NOMO-1 (cell line): Measurements from ENCODE around the gene KBTBD8.

Experiments used
- DNase-seq, 2 experiments: peaks; one replicate each; lab custom pipeline; 2025; ENCODE audit not compliant: unreplicated experiment in 2 of 2; lab: John Stamatoyannopoulos, UW

KBTBD8 gene

GRCh38 chr3:66998113-66998903 is at the start of gene KBTBD8:
Gene KBTBD8 (plus strand): TSS chr3:66998307. CDS start chr3:66998356, 49 bp downstream.
- peak; percentile 99 for DNase-seq

- DNase-seq, result no peak
Observed at GRCh38 chr3:66948838-66949237, 49.3 kb upstream of the KBTBD8 start.

DNA sequence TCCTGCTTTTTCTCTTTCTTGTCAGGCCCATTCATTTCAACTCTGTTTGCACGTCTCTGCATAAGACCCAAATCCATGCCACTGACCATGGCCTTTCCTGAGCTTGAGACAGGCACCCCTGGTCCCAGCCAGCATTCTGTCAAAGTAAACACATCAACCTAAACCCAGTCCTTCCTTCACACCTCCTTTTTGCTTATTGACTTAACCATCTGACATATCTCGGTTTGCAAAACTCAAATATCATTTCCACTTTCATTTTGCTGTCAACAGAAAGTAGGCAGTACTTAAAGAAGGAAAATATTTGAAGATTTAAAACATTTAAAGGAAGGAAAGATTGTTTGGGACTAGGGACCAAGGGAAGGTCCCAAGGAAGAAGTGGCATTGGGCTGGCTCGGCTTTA is 48.2 kb upstream of the KBTBD8 start:
- DNase-seq, result no peak

- DNase-seq, result no peak
Observed at GRCh38 chr3:66952357-66952756, 45.8 kb upstream of the KBTBD8 start.

DNA sequence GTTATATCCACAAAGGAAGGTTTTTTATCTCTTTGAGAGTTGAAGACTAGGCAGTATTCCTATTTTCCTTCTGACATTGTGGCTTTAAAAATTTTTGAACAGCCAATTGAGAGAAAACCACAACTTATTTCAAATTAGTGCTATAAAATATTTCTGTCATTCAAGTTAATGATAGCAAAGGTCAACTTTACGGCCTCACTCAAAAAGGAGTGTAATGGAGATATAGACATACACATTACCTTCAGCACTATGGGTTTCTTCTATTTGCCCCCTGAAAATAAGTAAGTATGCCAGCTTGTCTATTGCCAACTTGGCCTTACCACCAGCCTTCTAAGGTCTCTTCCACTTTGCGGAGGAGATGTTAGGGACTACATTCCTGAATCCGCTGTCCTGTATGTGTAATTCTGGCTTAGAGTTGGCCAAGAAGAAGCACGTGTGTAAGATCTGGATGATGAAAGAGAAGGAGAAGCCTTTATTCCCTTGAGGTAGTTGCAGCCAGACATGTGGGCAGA is 44.1 kb upstream of the KBTBD8 start:
- no peak for DNase-seq

- no peak for DNase-seq
Observed at GRCh38 chr3:66956742-66957141, 41.4 kb upstream of the KBTBD8 start.

- no peak for DNase-seq
Observed at GRCh38 chr3:66957367-66957766, 40.7 kb upstream of the KBTBD8 start.

- no peak for DNase-seq
Observed at GRCh38 chr3:66958067-66958466, 40.0 kb upstream of the KBTBD8 start.

- DNase-seq, result no peak
Observed at GRCh38 chr3:66962664-66963063, 35.4 kb upstream of the KBTBD8 start.

GRCh38 chr3:66971245-66971644 is 26.9 kb upstream of the KBTBD8 start:
- no peak for DNase-seq

GRCh38 chr3:66971891-66972551 is 26.1 kb upstream of the KBTBD8 start:
- peak; percentile 69 to 84 for DNase-seq

DNA sequence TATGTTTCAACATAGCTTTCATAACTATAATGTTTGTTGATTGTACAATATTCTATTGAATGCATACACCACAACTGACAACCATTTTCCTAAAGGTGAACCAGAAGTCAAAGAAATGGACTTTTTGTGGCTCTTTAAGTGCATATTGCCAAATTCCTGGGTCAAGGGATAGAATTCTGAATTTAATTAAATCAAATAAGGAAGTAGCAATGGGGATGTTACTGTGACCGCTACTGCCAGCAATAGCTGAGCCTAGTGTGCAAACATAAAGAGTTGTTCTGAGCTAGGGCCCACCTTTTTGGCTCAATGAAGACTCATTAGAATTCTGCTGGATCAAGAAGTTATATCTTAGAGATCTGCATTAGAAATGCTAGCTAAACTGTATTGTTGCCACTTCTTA is 17.3 kb upstream of the KBTBD8 start:
- DNase-seq, result peak; percentile 12 to 52

DNA sequence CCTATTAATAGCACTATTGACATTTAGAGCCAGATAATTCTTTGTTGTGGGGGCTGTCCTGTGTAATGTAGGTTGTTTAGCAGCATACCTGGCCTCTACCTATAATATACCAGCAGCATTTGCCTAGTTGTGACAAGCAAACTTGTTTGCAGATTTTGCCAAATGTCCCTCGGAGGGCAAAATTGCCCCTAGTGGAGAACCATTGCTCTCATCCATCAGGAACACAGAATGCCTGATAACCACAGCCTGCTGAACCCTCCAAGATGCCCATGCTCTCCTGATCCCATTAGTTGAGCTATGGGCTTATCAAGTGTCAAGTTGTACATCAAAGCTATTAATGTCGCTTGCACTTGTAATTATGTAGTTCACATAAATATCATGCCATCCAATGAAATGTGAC is 15.0 kb upstream of the KBTBD8 start:
- no peak for DNase-seq

DNA sequence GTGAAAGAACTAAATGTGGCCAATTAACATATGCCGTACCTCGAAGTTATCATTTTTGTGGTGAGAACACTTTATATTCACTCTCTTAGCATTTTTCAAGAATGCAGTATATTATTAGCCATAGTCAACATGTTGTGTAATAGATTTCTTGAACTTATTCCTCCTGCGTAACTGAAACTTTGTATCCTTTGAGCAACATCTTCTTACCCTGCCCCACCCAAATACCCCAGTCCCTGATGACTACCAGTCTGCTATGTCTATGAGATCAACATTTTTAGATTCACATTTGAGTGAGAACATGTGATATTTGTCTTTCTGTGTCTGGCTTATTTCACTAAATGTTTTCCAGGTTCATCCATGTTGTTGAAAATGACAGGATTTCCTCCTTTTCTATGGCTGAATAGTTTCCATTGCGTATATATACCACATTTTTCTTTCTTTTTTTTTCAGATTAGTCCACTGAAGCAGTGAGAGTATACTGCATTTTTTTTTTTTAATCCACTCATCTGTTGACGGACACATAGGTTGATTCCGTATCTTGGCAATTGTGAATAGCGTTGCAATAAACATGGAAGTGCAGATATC is 12.7 kb upstream of the KBTBD8 start:
- peak; percentile 6 to 16 for DNase-seq

DNA sequence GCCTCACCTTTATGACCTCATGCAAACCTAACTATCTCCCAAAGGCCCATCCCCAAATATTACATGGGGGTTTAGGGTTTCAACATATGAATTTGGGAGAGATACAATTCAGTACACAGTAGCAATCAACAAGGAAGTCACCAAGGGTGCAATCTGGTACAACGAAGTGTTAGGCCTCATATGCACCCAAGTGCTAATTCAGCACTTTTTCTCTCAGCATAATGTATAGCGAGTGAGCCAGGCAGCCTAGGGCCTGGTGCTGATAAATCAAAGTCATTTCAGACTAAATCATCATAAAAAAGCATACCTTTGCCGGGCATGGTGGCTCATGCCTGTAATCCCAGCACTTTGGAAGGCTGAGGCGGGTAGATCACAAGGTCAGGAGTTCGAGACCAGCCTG is 11.7 kb upstream of the KBTBD8 start:
- DNase-seq, result no peak

DNA sequence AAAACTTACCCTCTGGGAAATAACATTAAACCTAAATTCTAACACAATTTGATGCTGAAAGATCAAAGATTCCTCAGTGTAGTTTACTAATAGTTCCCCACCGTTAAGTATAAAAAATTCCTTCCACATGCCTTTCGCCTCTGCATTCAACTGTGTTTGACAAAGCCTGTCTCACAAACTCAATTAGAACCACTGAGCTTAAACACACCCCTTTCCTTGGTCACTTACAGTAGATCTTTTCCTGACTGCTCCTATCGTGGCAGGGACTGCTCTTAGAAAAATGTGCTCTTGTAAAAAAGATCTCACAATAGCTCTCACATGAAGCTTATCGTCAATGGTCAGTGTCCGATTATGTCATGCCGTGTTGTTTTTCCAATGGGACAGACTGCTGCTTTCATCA is 8.9 kb upstream of the KBTBD8 start:
- DNase-seq, result no peak

DNA sequence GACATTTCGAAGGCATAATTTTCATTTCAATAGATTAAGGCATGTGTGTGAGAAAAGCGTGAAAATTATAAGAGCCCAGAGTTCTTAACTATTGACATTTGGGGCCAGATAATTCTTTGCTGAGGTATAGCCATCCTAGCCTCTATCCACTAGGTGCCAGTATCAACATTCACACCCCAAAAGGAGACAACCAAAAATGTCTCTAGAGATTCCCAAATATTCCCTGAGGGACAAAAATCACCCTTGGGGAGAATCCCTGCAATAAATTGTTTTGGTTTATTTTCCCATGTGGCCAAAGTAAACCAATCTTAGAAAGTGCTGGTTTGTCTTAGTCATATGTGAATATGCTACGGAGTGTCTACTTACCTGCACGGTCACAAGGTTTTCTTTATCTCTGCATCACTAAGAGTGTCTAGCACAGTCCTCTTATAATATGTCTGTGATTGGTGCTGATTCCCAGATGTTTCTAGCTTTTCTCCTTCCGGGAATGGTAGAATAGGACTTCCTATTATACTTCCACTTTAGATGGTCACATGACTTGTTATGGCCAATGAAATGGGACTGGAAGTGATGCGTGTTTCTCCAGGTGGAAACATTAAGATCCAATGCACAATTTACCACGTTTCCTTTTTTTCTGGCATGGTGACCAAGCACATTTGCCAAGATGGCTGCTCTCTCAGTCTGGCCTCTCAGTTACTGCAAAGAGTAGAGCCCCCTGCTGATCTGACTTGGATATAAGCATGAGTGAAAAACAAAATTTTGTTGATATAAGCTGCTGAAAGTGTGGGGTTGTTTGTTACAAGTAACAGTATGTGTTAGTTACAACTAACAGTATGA is 8.0 kb upstream of the KBTBD8 start:
- DNase-seq, result no peak

DNA sequence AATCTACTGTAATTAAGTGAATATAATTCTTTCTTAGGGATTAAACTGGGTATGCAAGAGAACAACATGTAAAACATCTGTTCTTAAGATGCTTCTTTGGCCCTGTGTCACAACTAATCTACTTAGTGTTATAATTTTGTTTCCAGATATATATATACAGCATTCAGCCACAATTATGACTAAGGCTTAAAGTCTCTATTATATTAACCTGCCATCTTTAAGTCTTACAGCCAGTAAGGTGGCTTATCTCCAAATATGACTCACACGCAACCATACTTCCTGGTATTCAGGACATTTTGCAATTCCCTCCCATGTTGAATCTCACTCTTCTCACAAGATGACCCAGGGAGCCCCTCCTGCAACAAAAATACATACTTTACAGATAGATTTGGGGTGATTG is 6.6 kb upstream of the KBTBD8 start:
- peak; percentile 27 to 69 for DNase-seq

GRCh38 chr3:66993082-66993481 is 5.0 kb upstream of the KBTBD8 start:
- DNase-seq, result no peak

DNA sequence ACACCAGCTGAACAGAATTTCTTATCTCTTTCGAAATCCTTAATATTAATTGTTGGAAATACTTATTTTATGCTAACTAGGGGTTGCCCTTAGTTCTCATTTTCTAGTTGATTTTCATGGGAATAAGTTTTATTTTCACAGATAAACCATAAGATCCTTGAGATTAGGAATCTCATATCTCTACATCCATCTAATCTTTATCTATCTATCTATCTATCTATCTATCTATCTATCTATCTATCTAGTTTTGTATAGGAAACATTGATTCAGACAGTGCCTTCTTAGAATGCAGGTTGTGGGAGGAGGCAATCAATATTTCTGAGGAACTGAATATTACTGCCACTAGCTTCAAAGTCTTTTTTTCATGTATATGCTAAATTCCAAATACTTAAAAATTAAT is 3.5 kb upstream of the KBTBD8 start:
- no peak for DNase-seq

DNA sequence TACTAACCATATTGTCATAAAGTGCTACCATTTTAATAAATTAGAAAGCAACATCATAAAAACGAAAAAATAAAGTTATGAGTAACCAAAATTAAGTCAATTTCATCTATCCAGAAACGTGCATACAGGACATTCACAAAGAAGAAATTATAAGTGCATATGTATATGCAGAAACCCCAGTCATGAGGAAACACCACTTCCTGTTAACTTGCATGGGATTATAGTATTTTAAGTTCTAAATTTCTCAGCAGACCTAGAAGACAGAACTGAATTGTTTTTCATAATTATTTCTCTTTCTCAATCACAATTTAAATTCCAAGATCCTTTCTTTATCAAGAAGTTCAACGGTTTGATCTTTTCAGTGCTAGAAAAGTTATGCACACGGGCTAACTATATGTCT is 1.4 kb upstream of the KBTBD8 start:
- peak in 1 of 2 experiments; percentile 37 for DNase-seq
